A549 (cell line): ENCODE data around the gene SRMS. TPM values are rescaled to one million over a fixed set of nuclear protein-coding genes. Genes with fewer than 3 reads are reported as not detected.

ENCODE experiments used
- ATAC-seq, 2 experiments: fragments of 200-7000 bp in 1 of 2; fragments of >200 bp in 1 of 2; cut with Nextera tagmentation in 1 of 2; cut with Tn5 transposase in 1 of 2; 3 replicates each; pipeline versions ENCODE4 v1.8.0 to v1.9.1; 2018 to 2020; ENCODE audit warnings: mild to moderate bottlenecking in 1 of 2, moderate library complexity in 1 of 2
- CTCF ChIA-PET: fragments of 300-600 bp; sonication (Branson Sonifier 250); formaldehyde crosslinking; extraction: SDS; loops from one replicate; lab custom pipeline; 2021; ENCODE audit warnings: antibody characterized with exemption, inconsistent platforms; lab: Yijun Ruan, JAX
- POLR2A ChIA-PET: fragments of 350-600 bp; formaldehyde crosslinking; extraction: SDS; loops from one replicate; lab custom pipeline; 2021; ENCODE audit warnings: antibody characterized with exemption, inconsistent platforms; lab: Yijun Ruan, JAX
- DNase-seq, 2 experiments: peaks; one replicate each; pipeline versions ENCODE4 v3.0.0 to v3.0.0-alpha.2; 2011 to 2016; ENCODE audit warnings: low read depth in 1 of 2, low spot score in 1 of 2
- FAIRE-seq: peaks from 2 replicates; lab custom pipeline; 2011; peaks lifted over from hg19 to GRCh38; lab: Jason Lieb, UNC
- H3K27ac ChIP-seq, 2 experiments: fragments of >200 bp; sonication (Bioruptor Twin); formaldehyde crosslinking; 3 replicates each; pipeline ENCODE4 v1.5.1; 2016 to 2017
- H3K4me1 ChIP-seq: fragments of >200 bp; sonication (Bioruptor Twin); formaldehyde crosslinking; 3 replicates; pipeline ENCODE4 v1.6.1; 2016
- H3K4me2 ChIP-seq: fragments of >200 bp; sonication (Bioruptor Twin); formaldehyde crosslinking; 3 replicates; pipeline ENCODE4 v1.6.1; 2016
- H3K4me3 ChIP-seq: fragments of >200 bp; sonication (Bioruptor Twin); formaldehyde crosslinking; 3 replicates; pipeline ENCODE4 v1.5.1; 2016
- H3K9me3 ChIP-seq: fragments of >200 bp; sonication (Bioruptor Twin); formaldehyde crosslinking; 3 replicates; pipeline ENCODE4 v1.6.1; 2016
- CBX2 ChIP-seq: fragments of 200-600 bp; sonication (generic); IDR thresholded peaks from 2 replicates; pipeline ENCODE4 v1.6.1; 2016; ENCODE audit warnings: low read depth, mild to moderate bottlenecking, borderline replicate concordance
- CBX8 ChIP-seq: fragments of 200-600 bp; sonication (generic); IDR thresholded peaks from 2 replicates; pipeline ENCODE4 v1.6.1; 2016
- CHD2 ChIP-seq: fragments of 150-350 bp; IDR thresholded peaks from 2 replicates; pipeline ENCODE4 v1.6.1; 2014; ENCODE audit warnings: low read length; ENCODE audit not compliant: partially characterized antibody
- CTCF ChIP-seq: fragments of >200 bp; sonication (Bioruptor Twin); formaldehyde crosslinking; IDR thresholded peaks from 3 replicates; pipeline ENCODE4 v1.5.1; 2016
- EP300 ChIP-seq, 2 experiments: fragments of >200 bp; sonication (Bioruptor Twin); formaldehyde crosslinking; IDR thresholded peaks; 2 replicates in 1 of 2; 3 replicates in 1 of 2; pipeline ENCODE4 v1.6.1; 2016 to 2017
- FOSB ChIP-seq: fragments of 250-450 bp; sonication (Bioruptor Pico); IDR thresholded peaks from 2 replicates; pipeline ENCODE4 v1.5.0; 2020; ENCODE audit warnings: mild to moderate bottlenecking, moderate library complexity
- HEYL ChIP-seq: fragments of 250-450 bp; sonication (Bioruptor Pico); IDR thresholded peaks from 2 replicates; pipeline ENCODE4 v1.8.0; 2021; ENCODE audit warnings: mild to moderate bottlenecking, moderate library complexity
- HOXA7 ChIP-seq: fragments of 250-450 bp; sonication (Bioruptor Pico); IDR thresholded peaks from 2 replicates; pipeline ENCODE4 v1.5.0; 2020; ENCODE audit warnings: mild to moderate bottlenecking, moderate library complexity
- HOXB5 ChIP-seq: fragments of 250-450 bp; sonication (Bioruptor Pico); IDR thresholded peaks from 2 replicates; pipeline ENCODE4 v1.5.0; 2020; ENCODE audit warnings: mild to moderate bottlenecking, moderate library complexity
- JUN ChIP-seq, 2 experiments: fragments of >200 bp; sonication (Bioruptor Twin); formaldehyde crosslinking; IDR thresholded peaks; 2 replicates in 1 of 2; 3 replicates in 1 of 2; pipeline ENCODE4 v1.6.1; 2016 to 2017
- KDM5A ChIP-seq: fragments of 200-600 bp; sonication (generic); IDR thresholded peaks from 2 replicates; pipeline ENCODE4 v1.6.1; 2016; ENCODE audit warnings: antibody characterized with exemption, mild to moderate bottlenecking
- MYC ChIP-seq: IDR thresholded peaks from 2 replicates; pipeline ENCODE4 v1.6.1; 2012; ENCODE audit warnings: mild to moderate bottlenecking, inconsistent platforms, low read length, improper control_type of control experiment, borderline replicate concordance
- NR3C1 ChIP-seq: fragments of >200 bp; sonication (Bioruptor Twin); formaldehyde crosslinking; IDR thresholded peaks from 3 replicates; pipeline ENCODE4 v1.6.1; 2017
- PHF8 ChIP-seq: fragments of 200-600 bp; sonication (generic); IDR thresholded peaks from 2 replicates; pipeline ENCODE4 v1.6.1; 2016; ENCODE audit warnings: low read depth, mild to moderate bottlenecking, antibody characterized with exemption, moderate library complexity, borderline replicate concordance
- POLR2A ChIP-seq: IDR thresholded peaks from 2 replicates; pipeline ENCODE4 v1.6.1; 2012; ENCODE audit warnings: mild to moderate bottlenecking, low read length
- SREBF2 ChIP-seq: fragments of 450-650 bp; IDR thresholded peaks from 2 replicates; pipeline ENCODE4 v1.6.1; 2014; ENCODE audit warnings: mild to moderate bottlenecking, moderate library complexity
- TP53 ChIP-seq: fragments of 250-450 bp; sonication (Bioruptor Pico); IDR thresholded peaks from 2 replicates; pipeline ENCODE4 v1.5.0; 2021; ENCODE audit warnings: mild to moderate bottlenecking, moderate library complexity
- WGBS: methylation state at CpG from one replicate; pipeline ENCODE4 v1.1.6; 2017; ENCODE audit errors: missing lambda C conversion rate; 5-methylcytosine and 5-hydroxymethylcytosine counted together
- polyA plus RNA-seq, 4 experiments: library from polyadenylated mRNA; depleted of rRNA in 3 of 4; stranded (reverse); fragments of >200 nt; fragmentation: RNase III in 1 of 4; extraction: RNeasy Plus Mini Kit Qiagen cat#74134 plus additional on column Dnase treatment in 1 of 4; gene quantifications; 2 replicates in 3 of 4; 3 replicates in 1 of 4; pipeline ENCODE4 v1.2.3, GENCODE V29; 2011 to 2017
- TF ChIP-seq, protein P1 (sequence below): fragments of 250-450 bp; sonication (Bioruptor Pico); IDR thresholded peaks from 2 replicates; pipeline ENCODE4 v1.5.0; 2021; ENCODE audit warnings: mild to moderate bottlenecking, moderate library complexity, borderline replicate concordance
- TF ChIP-seq, protein P2 (sequence below): fragments of 250-450 bp; sonication (Bioruptor Pico); IDR thresholded peaks from 2 replicates; pipeline ENCODE4 v1.5.0; 2020; ENCODE audit warnings: low read depth, mild to moderate bottlenecking, moderate library complexity
- TF ChIP-seq, protein P3 (sequence below): fragments of >200 bp; sonication (Bioruptor Twin); formaldehyde crosslinking; IDR thresholded peaks from 2 replicates; pipeline ENCODE4 v1.6.1; 2016

SRMS gene
- polyA plus RNA-seq, 2 of the 4 experiments (the other 2 are of a cell fraction): not detected

GRCh38 chr20:63509088-63509564 is 38.4 kb downstream of the SRMS start:
- TF ChIP-seq KDM5A (no peak), NR3C1 (no peak), MYC (no peak), JUN (IDR thresholded peaks at IDR 0.05) (no peak)
- Histone ChIP-seq H3K4me1 (no peaks in the 10 kb centered on the region), H3K27ac (no peak overlapping the region), H3K4me3 (no peak overlapping the region), H3K4me2 (no peak overlapping the region), H3K9me3 (peaks cover 20% of the 10 kb centered on the region)
- FAIRE-seq (no peak), DNase-seq (no peak), ATAC-seq (no peak)
- 63% methylated on average over 9 of the region's 9 CpGs for WGBS
- POLR2A ChIA-PET: no interaction called here
- CTCF ChIA-PET: interaction anchor here (0.7 to 3.2 kb wide), 4 partner anchors 9 to 29 kb away, joined by 3 to 20 read pairs (median 6); no protein-coding TSS in a partner anchor

GRCh38 chr20:63508072-63508768 is 39.3 kb downstream of the SRMS start:
- CTCF ChIA-PET: interaction anchor here (0.7 to 3.2 kb wide), 5 partner anchors 10 to 30 kb away, joined by 3 to 20 read pairs (median 4); partner anchors contain the start of gene PTK6
- Histone ChIP-seq H3K4me2 (no peak overlapping the region), H3K4me1 (no peaks in the 10 kb centered on the region), H3K4me3 (no peak overlapping the region)
- POLR2A ChIA-PET: interaction anchor here (0.6 to 0.9 kb wide), 2 partner anchors 9 to 12 kb away, joined by 3 read pairs; partner anchors contain the start of gene PPDPF
- TF ChIP-seq CTCF (no peak), HOXA7 (CRISPR knock-in tag) (no peak), SREBF2 (no peak), HEYL (CRISPR knock-in tag) (no peak), PHF8 (no peak), CHD2 (no peak), FOSB (CRISPR knock-in tag) (no peak), CBX2 (no peak), TP53 (CRISPR knock-in tag) (no peak), CBX8 (no peak), HOXB5 (CRISPR knock-in tag) (no peak), POLR2A (no peak), EP300 (IDR thresholded peaks at IDR 0.05) (no peak)
- TF ChIP-seq, protein P1, sequence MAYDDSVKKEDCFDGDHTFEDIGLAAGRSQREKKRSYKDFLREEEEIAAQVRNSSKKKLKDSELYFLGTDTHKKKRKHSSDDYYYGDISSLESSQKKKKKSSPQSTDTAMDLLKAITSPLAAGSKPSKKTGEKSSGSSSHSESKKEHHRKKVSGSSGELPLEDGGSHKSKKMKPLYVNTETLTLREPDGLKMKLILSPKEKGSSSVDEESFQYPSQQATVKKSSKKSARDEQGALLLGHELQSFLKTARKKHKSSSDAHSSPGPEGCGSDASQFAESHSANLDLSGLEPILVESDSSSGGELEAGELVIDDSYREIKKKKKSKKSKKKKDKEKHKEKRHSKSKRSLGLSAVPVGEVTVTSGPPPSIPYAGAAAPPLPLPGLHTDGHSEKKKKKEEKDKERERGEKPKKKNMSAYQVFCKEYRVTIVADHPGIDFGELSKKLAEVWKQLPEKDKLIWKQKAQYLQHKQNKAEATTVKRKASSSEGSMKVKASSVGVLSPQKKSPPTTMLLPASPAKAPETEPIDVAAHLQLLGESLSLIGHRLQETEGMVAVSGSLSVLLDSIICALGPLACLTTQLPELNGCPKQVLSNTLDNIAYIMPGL: no peak
- TF ChIP-seq, protein P2, sequence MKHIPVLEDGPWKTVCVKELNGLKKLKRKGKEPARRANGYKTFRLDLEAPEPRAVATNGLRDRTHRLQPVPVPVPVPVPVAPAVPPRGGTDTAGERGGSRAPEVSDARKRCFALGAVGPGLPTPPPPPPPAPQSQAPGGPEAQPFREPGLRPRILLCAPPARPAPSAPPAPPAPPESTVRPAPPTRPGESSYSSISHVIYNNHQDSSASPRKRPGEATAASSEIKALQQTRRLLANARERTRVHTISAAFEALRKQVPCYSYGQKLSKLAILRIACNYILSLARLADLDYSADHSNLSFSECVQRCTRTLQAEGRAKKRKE (CRISPR knock-in tag): no peak
- TF ChIP-seq, protein P3, sequence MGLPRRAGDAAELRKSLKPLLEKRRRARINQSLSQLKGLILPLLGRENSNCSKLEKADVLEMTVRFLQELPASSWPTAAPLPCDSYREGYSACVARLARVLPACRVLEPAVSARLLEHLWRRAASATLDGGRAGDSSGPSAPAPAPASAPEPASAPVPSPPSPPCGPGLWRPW: no peak
- TF ChIP-seq, all 56 proteins: peak for 0
- ATAC-seq: no peak
- Histone ChIP-seq H3K9me3 (peaks cover 19% of the 10 kb centered on the region), H3K27ac (no peak overlapping the region)
- 84% methylated on average over 33 of the region's 33 CpGs for WGBS
- no peak for FAIRE-seq
- DNase-seq: no peak
